CD14-positive monocyte (primary cell): ENCODE measurements around the gene SSPN. TPM values are rescaled to one million over a fixed set of nuclear protein-coding genes. Genes with fewer than 3 reads are reported as not detected.

Experiments used
- DNase-seq, 3 donors: peaks; one replicate each; pipeline ENCODE4 v3.0.0-alpha.2; 2011 to 2022
- H2AFZ ChIP-seq: 2 replicates; pipeline ENCODE4 v1.6.0; 2012; ENCODE audit warnings: mild to moderate bottlenecking, low read depth, low read length, inconsistent platforms; ENCODE audit not compliant: insufficient read depth, poor library complexity, severe bottlenecking
- H3K27ac ChIP-seq, 2 donors: 1 replicate in 1 of 2; 2 replicates in 1 of 2; pipeline ENCODE4 v1.5.1; 2012 to 2013; ENCODE audit warnings: low read length in 2 of 2, control low read depth in 1 of 2, inconsistent platforms in 1 of 2, low read depth in 1 of 2, mild to moderate bottlenecking in 1 of 2
- H3K27me3 ChIP-seq, 2 donors: one replicate each; pipeline versions ENCODE4 v1.6.0 to v1.6.1; 2011 to 2013; ENCODE audit warnings: low read length in 2 of 2; ENCODE audit not compliant: control insufficient read depth in 2 of 2, insufficient read depth in 2 of 2
- H3K36me3 ChIP-seq, 2 donors: replicated peaks in 1 of 2; 1 replicate in 1 of 2; 2 replicates in 1 of 2; pipeline versions ENCODE4 v1.5.1 to v1.6.1; 2012 to 2013; ENCODE audit warnings: low read length in 2 of 2, control low read depth in 1 of 2, inconsistent platforms in 1 of 2, mild to moderate bottlenecking in 1 of 2; ENCODE audit not compliant: insufficient read depth in 2 of 2, control insufficient read depth in 1 of 2
- H3K4me1 ChIP-seq, 2 donors: 1 replicate in 1 of 2; 2 replicates in 1 of 2; pipeline versions ENCODE4 v1.5.1 to v1.6.1; 2012 to 2013; ENCODE audit warnings: low read length in 2 of 2, control low read depth in 1 of 2, inconsistent platforms in 1 of 2, mild to moderate bottlenecking in 1 of 2, moderate library complexity in 1 of 2; ENCODE audit not compliant: insufficient read depth in 2 of 2, control insufficient read depth in 1 of 2
- H3K4me2 ChIP-seq: replicated peaks from 2 replicates; pipeline ENCODE3; 2012; ENCODE audit warnings: low read length, moderate library complexity, mild to moderate bottlenecking; ENCODE audit not compliant: poor library complexity, severe bottlenecking; ENCODE audit errors: extremely low read depth
- H3K4me3 ChIP-seq, 3 experiments: fragments of 200-600 bp in 1 of 3; sonication (generic) in 1 of 3; replicated peaks in 1 of 3; 1 replicate in 2 of 3; 2 replicates in 1 of 3; pipeline ENCODE4 v1.5.1; 2011 to 2013; ENCODE audit warnings: low read length in 3 of 3, mild to moderate bottlenecking in 3 of 3, control low read depth in 2 of 3, low read depth in 2 of 3, inconsistent platforms in 1 of 3, moderate library complexity in 1 of 3
- H3K79me2 ChIP-seq: 2 replicates; pipeline ENCODE4 v1.6.0; 2012; ENCODE audit warnings: mild to moderate bottlenecking, control low read depth, inconsistent platforms, low read length, moderate library complexity; ENCODE audit not compliant: insufficient read depth
- H3K9ac ChIP-seq: 2 replicates; pipeline ENCODE4 v1.6.0; 2017; ENCODE audit warnings: low read length, mild to moderate bottlenecking; ENCODE audit not compliant: insufficient read depth, poor library complexity, severe bottlenecking
- H3K9me3 ChIP-seq, 2 donors: replicated peaks in 1 of 2; 1 replicate in 1 of 2; 2 replicates in 1 of 2; pipeline versions ENCODE4 v1.5.1 to v1.6.1; 2012 to 2013; ENCODE audit warnings: low read length in 2 of 2, control low read depth in 1 of 2; ENCODE audit not compliant: control insufficient read depth in 1 of 2, insufficient read depth in 1 of 2
- H4K20me1 ChIP-seq: 2 replicates; pipeline ENCODE4 v1.6.0; 2012; ENCODE audit warnings: mild to moderate bottlenecking, low read length, control low read depth, moderate library complexity; ENCODE audit not compliant: insufficient read depth
- H3K27ac Mint-ChIP-seq, 7 donors: one replicate each; pipeline ENCODE4 v1.8.0; 2020; ENCODE audit warnings: mild to moderate bottlenecking in 7 of 7, mixed read lengths in 7 of 7, moderate library complexity in 6 of 7, inconsistent platforms in 2 of 7
- H3K27me3 Mint-ChIP-seq, 3 donors: one replicate each; pipeline ENCODE4 v1.8.0; 2021 to 2022; ENCODE audit warnings: low read depth in 3 of 3, mild to moderate bottlenecking in 3 of 3, mixed read lengths in 3 of 3, moderate library complexity in 3 of 3, inconsistent platforms in 1 of 3
- H3K36me3 Mint-ChIP-seq, 2 donors: one replicate each; pipeline ENCODE4 v1.8.0; 2020; ENCODE audit warnings: mixed read lengths in 2 of 2, inconsistent platforms in 1 of 2, mild to moderate bottlenecking in 1 of 2
- H3K4me1 Mint-ChIP-seq: one replicate; pipeline ENCODE4 v1.8.0; 2020; ENCODE audit warnings: mild to moderate bottlenecking, mixed read lengths
- H3K4me3 Mint-ChIP-seq, 2 donors: one replicate each; pipeline ENCODE4 v1.8.0; 2020; ENCODE audit warnings: mild to moderate bottlenecking in 2 of 2, mixed read lengths in 2 of 2, moderate library complexity in 1 of 2
- H3K9me3 Mint-ChIP-seq, 7 donors: one replicate each; pipeline ENCODE4 v1.8.0; 2020 to 2022; ENCODE audit warnings: mixed read lengths in 7 of 7, mild to moderate bottlenecking in 6 of 7, moderate library complexity in 6 of 7, inconsistent platforms in 2 of 7
- CTCF ChIP-seq: fragments of 200-600 bp; IDR thresholded peaks from one replicate; pipeline ENCODE4 v1.8.0; 2022; ENCODE audit warnings: antibody characterized with exemption, mild to moderate bottlenecking
- WGBS: methylation state at CpG from one replicate; pipeline ENCODE4 v1.1.5; 2013; ENCODE audit warnings: missing lambda C conversion rate; ENCODE audit not compliant: insufficient coverage; 5-methylcytosine and 5-hydroxymethylcytosine counted together
- intact Hi-C, 2 donors: fragments of 100-400 bp; cut with micrococcal nuclease; formaldehyde crosslinking; loops; one replicate each; pipeline versions ENCODE4 v1.15.0 to v1.15.1; 2023
- polyA plus RNA-seq, 3 donors: library from polyadenylated mRNA; depleted of rRNA in 1 of 3; unstranded in 2 of 3; stranded (reverse) in 1 of 3; fragments of 300-500 nt in 2 of 3; fragments of >200 nt in 1 of 3; fragmentation: Illumina TruSeq in 2 of 3; gene quantifications; 1 replicate in 2 of 3; 2 replicates in 1 of 3; pipeline ENCODE4 v1.2.3, GENCODE V29; 2012 to 2021

The SSPN gene
- polyA plus RNA-seq, 3 donors, result 0.15 TPM; not detected in 2

DNA sequence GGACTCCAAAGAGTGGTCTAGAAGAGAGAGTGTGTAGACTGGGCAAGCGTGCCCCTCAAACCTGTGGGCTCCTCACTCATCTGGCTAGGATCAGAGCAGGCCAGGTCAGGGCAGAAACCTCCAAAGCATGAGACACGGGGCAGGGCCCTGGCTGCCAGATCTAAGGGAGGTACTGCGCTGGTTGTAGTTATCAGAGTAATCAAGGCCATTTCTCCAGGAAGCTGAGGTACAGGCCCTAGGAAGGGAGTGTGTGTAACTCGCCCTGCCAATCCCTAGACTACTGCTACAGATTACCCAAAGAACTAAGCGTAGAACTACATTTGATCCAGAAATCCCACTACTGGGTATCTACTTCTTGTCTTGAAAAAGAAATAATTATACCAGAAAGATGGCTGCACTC is 84.5 kb downstream of the SSPN start:
- intact Hi-C loops, result loop anchor here in 1 of 2 donors (10.0 kb wide), 2 partner anchors 155 to 195 kb away; partner anchors contain the start of gene BHLHE41
- Histone ChIP-seq H3K27me3 (no peaks in the 10 kb centered on the region), H3K79me2 (no peaks in the 10 kb centered on the region), H3K4me1 (peaks cover 30 to 36% of the 10 kb centered on the region in 2 donors), H4K20me1 (no peaks in the 10 kb centered on the region), H3K9me3 (no peaks in the 10 kb centered on the region), H3K4me2 (no peak overlapping the region), H3K4me3 (no peak overlapping the region), H2AFZ (no peak overlapping the region), H3K36me3 (no peaks in the 10 kb centered on the region), H3K9ac (no peak overlapping the region), H3K27ac (no peak overlapping the region)
- WGBS, result 90% methylated on average over 2 of the region's 5 CpGs
- no peak for DNase-seq
- H3K27me3 Mint-ChIP-seq, result peaks cover 0 to 2% (median 0%) of the 10 kb centered on the region in 3 donors
- H3K36me3 Mint-ChIP-seq, result peaks cover 0 to 2% of the 10 kb centered on the region in 2 donors
- H3K4me3 Mint-ChIP-seq, result no peak overlapping the region
- peaks cover 37% of the 10 kb centered on the region for H3K4me1 Mint-ChIP-seq
- no peak for TF ChIP-seq CTCF
- no peak overlapping the region for H3K27ac Mint-ChIP-seq
- no peaks in the 10 kb centered on the region for H3K9me3 Mint-ChIP-seq

DNA sequence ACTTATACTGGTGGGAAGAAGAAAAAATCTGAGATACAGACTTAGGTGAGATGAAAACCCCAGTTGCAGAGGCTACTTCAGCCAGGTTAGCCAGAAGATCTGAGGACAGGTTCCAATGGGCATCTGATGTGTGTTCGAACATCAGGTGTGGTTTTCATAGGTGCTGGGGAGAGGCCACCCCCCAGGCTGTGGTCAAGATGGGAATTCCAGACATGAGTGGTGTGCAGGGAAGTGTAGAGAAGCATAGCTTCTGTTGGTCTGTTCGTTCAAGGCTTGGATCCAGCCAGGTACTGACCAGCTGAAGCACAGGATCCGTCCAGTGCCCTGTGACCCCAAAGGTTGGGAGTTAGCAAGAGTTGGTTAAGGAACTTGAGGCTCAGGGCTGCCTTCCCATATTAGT is 85.5 kb downstream of the SSPN start:
- Histone ChIP-seq H3K4me2 (no peak overlapping the region), H3K9ac (no peak overlapping the region), H3K27me3 (no peaks in the 10 kb centered on the region), H4K20me1 (no peaks in the 10 kb centered on the region), H3K27ac (no peak overlapping the region), H2AFZ (no peak overlapping the region), H3K36me3 (no peaks in the 10 kb centered on the region), H3K79me2 (no peaks in the 10 kb centered on the region), H3K4me3 (no peak overlapping the region), H3K9me3 (no peaks in the 10 kb centered on the region), H3K4me1 (peaks cover 20 to 26% of the 10 kb centered on the region in 2 donors)
- Mint-ChIP-seq H3K27ac (peak overlapping the region in 2 of 7 donors; percentile 33 to 62), H3K36me3 (peaks cover 0 to 2% of the 10 kb centered on the region in 2 donors), H3K9me3 (peaks cover 0 to 4% (median 2%) of the 10 kb centered on the region in 7 donors), H3K27me3 (peaks cover 0 to 2% (median 0%) of the 10 kb centered on the region in 3 donors), H3K4me1 (peaks cover 28% of the 10 kb centered on the region), H3K4me3 (no peak overlapping the region)
- no peak for DNase-seq
- TF ChIP-seq CTCF, result no peak
- intact Hi-C loops, result no loop called here
- WGBS, result 93% methylated on average over 2 of the region's 3 CpGs
